Suprapubic skin (tissue), 4 donors: ENCODE measurements around the gene DNAH14. TPM values are rescaled to one million over a fixed set of nuclear protein-coding genes. Genes with fewer than 3 reads are reported as not detected.
"Not testable (repeated sequence)": the region's sequence is repeated elsewhere in the genome, so short reads cannot be mapped to it uniquely, and the experiment has no call there.

Experiments
- DNase-seq, 2 donors: peaks; one replicate each; pipeline ENCODE4 v3.0.0-alpha.2; 2019; ENCODE audit warnings: low spot score in 2 of 2
- H3K27ac ChIP-seq: fragments of 200-600 bp; sonication (generic); one replicate; pipeline ENCODE4 v1.5.1; 2019
- H3K27me3 ChIP-seq: fragments of 200-600 bp; sonication (generic); one replicate; pipeline ENCODE4 v1.5.1; 2019
- H3K36me3 ChIP-seq: fragments of 200-600 bp; sonication (generic); one replicate; pipeline ENCODE4 v1.5.1; 2019
- H3K4me1 ChIP-seq: fragments of 200-600 bp; sonication (generic); one replicate; pipeline ENCODE4 v1.5.1; 2019
- H3K4me3 ChIP-seq: fragments of 200-600 bp; sonication (generic); one replicate; pipeline ENCODE4 v1.5.1; 2019; ENCODE audit warnings: mild to moderate bottlenecking
- H3K9me3 ChIP-seq: fragments of 200-600 bp; sonication (generic); one replicate; pipeline ENCODE4 v1.5.1; 2019
- EP300 ChIP-seq: sonication (generic); formaldehyde crosslinking; IDR thresholded peaks from one replicate; pipeline ENCODE4 v1.6.1; 2017; ENCODE audit warnings: antibody characterized with exemption
- POLR2A ChIP-seq, 2 donors: fragments of 450-650 bp; IDR thresholded peaks; one replicate each; pipeline ENCODE4 v1.6.1; 2017; ENCODE audit warnings: antibody characterized with exemption in 2 of 2, mild to moderate bottlenecking in 2 of 2, moderate library complexity in 2 of 2
- POLR2AphosphoS5 ChIP-seq, 3 donors: sonication (generic); formaldehyde crosslinking; IDR thresholded peaks; one replicate each; pipeline ENCODE4 v1.6.1; 2017; ENCODE audit warnings: antibody characterized with exemption in 3 of 3
- WGBS: methylation state at CpG from one replicate; pipeline ENCODE4 v1.1.5; 2018; 5-methylcytosine and 5-hydroxymethylcytosine counted together
- total RNA-seq, 4 donors: library from RNA; depleted of rRNA; stranded (reverse); fragments of >200 nt; gene quantifications; one replicate each; pipeline ENCODE4 v1.1.0, GENCODE V29; 2016
- TF ChIP-seq, protein P1 (sequence below), 2 donors: fragments of 200-600 bp in 1 of 2; fragments of 450-650 bp in 1 of 2; sonication (generic) in 1 of 2; IDR thresholded peaks; one replicate each; pipeline ENCODE4 v1.5.1; 2016 to 2019; ENCODE audit warnings: antibody characterized with exemption in 2 of 2, mild to moderate bottlenecking in 1 of 2, moderate library complexity in 1 of 2

DNAH14 gene
- total RNA-seq, 4 donors from 2014 or later = 4.2 to 6.2 (median 5.4) TPM

DNA sequence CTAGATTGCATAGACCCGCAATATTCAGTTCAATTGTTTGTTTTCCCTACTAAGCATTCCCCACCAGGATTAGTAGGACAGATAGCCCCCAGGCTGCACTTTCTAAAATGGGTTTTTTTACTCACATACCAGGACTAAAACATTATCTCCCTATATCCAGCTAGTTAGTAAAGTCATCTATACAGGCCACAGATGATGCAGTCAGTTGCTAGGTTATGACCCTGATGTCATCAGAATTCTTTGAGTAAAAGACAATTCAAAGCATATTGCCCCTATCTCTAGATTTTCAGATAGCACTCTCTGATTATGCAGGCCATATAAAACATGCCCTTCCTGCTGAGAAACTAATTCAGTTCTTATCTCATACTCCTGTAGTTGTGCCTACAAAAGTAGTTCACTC lies 294.8 kb downstream of the DNAH14 start:
- no peaks in the 10 kb centered on the region for H3K36me3 ChIP-seq
- no peaks in the 10 kb centered on the region for H3K4me1 ChIP-seq
- DNase-seq = no peak
- H3K27me3 ChIP-seq = no peaks in the 10 kb centered on the region
- TF ChIP-seq, protein P1, sequence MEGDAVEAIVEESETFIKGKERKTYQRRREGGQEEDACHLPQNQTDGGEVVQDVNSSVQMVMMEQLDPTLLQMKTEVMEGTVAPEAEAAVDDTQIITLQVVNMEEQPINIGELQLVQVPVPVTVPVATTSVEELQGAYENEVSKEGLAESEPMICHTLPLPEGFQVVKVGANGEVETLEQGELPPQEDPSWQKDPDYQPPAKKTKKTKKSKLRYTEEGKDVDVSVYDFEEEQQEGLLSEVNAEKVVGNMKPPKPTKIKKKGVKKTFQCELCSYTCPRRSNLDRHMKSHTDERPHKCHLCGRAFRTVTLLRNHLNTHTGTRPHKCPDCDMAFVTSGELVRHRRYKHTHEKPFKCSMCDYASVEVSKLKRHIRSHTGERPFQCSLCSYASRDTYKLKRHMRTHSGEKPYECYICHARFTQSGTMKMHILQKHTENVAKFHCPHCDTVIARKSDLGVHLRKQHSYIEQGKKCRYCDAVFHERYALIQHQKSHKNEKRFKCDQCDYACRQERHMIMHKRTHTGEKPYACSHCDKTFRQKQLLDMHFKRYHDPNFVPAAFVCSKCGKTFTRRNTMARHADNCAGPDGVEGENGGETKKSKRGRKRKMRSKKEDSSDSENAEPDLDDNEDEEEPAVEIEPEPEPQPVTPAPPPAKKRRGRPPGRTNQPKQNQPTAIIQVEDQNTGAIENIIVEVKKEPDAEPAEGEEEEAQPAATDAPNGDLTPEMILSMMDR (IDR thresholded peaks at IDR 0.05) = no peak
- TF ChIP-seq POLR2A (IDR thresholded peaks at IDR 0.05) (no peak), EP300 (no peak), POLR2AphosphoS5 (IDR thresholded peaks at IDR 0.05) (no peak)
- no peak overlapping the region for H3K27ac ChIP-seq
- H3K9me3 ChIP-seq = no peaks in the 10 kb centered on the region
- H3K4me3 ChIP-seq = no peak overlapping the region
- 54% methylated on average over 1 of the region's 1 CpG for WGBS

DNA sequence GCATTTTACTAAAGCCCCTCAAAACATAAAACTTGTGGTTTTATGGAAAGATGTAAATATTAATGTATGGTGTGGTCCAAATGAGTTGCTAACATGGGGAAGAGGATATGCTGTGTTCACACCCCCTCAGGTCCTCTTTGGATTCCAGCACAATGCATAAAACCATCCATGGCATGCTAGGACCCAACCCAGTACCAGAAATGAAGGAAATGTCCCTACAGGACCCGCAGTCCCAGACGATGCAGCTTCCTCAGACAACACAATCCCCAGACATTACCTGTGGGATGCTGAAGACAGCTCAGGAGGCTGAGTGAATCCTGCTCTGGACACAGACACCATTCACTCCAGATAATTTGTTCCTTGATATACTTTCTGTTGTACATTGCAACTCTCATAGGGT lies 296.2 kb downstream of the DNAH14 start:
- Histone ChIP-seq H3K4me1 (no peaks in the 10 kb centered on the region), H3K36me3 (no peaks in the 10 kb centered on the region), H3K9me3 (no peaks in the 10 kb centered on the region), H3K27me3 (no peaks in the 10 kb centered on the region), H3K27ac (no peak overlapping the region), H3K4me3 (no peak overlapping the region)
- 77% methylated on average over 2 of the region's 2 CpGs for WGBS
- TF ChIP-seq, protein P1 (IDR thresholded peaks at IDR 0.05) = no peak
- no peak for TF ChIP-seq EP300
- TF ChIP-seq POLR2AphosphoS5 (IDR thresholded peaks at IDR 0.05) = no peak
- no peak for TF ChIP-seq POLR2A (IDR thresholded peaks at IDR 0.05)
- DNase-seq = no peak

DNA sequence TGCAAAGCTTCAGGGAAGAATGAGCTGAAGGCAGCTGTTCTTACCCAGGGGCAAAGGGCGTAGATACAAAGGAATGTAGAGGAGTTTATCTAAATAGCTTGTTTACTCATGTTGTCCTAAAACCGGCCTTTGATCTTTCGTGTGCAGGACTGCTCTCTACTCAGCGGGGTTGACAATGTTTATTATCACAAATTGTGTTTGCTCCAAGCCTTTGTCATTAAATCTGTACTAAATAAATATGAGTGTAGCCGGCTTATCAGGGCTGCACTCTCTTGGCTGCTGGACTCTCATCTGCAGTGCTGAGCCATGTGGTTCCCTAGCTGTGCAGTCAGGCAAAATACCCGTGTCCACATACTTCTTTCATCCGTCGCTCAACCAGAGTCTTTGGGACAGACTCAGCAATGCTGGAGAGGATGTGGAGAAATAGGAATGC lies 299.4 kb downstream of the DNAH14 start:
- H3K27me3 ChIP-seq = no peaks in the 10 kb centered on the region
- DNase-seq = no peak
- H3K4me1 ChIP-seq = no peaks in the 10 kb centered on the region
- no peaks in the 10 kb centered on the region for H3K36me3 ChIP-seq
- WGBS = 73% methylated on average over 8 of the region's 8 CpGs
- H3K9me3 ChIP-seq = no peaks in the 10 kb centered on the region
- no peak overlapping the region for H3K4me3 ChIP-seq
- H3K27ac ChIP-seq = no peak overlapping the region
- TF ChIP-seq EP300 (no peak), POLR2A (IDR thresholded peaks at IDR 0.05) (no peak), POLR2AphosphoS5 (IDR thresholded peaks at IDR 0.05) (no peak)
- TF ChIP-seq, protein P1 (IDR thresholded peaks at IDR 0.05) = no peak

- H3K27ac ChIP-seq, H3K4me1 ChIP-seq, H3K4me3 ChIP-seq, H3K9me3 ChIP-seq, H3K36me3 ChIP-seq, DNase-seq, H3K27me3 ChIP-seq: not testable (repeated sequence)
Measured at GRCh38 chr1:225229429-225229828, 300.0 kb downstream of the DNAH14 start.

GRCh38 chr1:225230483-225230882 lies 301.0 kb downstream of the DNAH14 start:
- no peak for DNase-seq
- no peaks in the 10 kb centered on the region for H3K9me3 ChIP-seq
- WGBS = 38% methylated on average over 2 of the region's 2 CpGs
- H3K4me3 ChIP-seq = no peak overlapping the region
- H3K27me3 ChIP-seq = no peaks in the 10 kb centered on the region
- no peak overlapping the region for H3K27ac ChIP-seq
- TF ChIP-seq EP300 = no peak
- TF ChIP-seq, protein P1 (IDR thresholded peaks at IDR 0.05) = no peak
- no peak for TF ChIP-seq POLR2A (IDR thresholded peaks at IDR 0.05)
- TF ChIP-seq POLR2AphosphoS5 (IDR thresholded peaks at IDR 0.05) = no peak
- no peaks in the 10 kb centered on the region for H3K36me3 ChIP-seq
- H3K4me1 ChIP-seq = no peaks in the 10 kb centered on the region

GRCh38 chr1:225232930-225233329 lies 303.5 kb downstream of the DNAH14 start:
- DNase-seq, H3K4me1 ChIP-seq, H3K27me3 ChIP-seq, H3K36me3 ChIP-seq, H3K27ac ChIP-seq, H3K9me3 ChIP-seq, H3K4me3 ChIP-seq: not testable (repeated sequence)
- 81% methylated on average over 1 of the region's 1 CpG for WGBS
